ENCODE data around the gene DHH.

Gene DHH

GRCh38 chr12:49057888-49058287 lies 36.7 kb downstream of the DHH start:
- Histone ChIP-seq H3K4me3 (ENCODE audit: low read length) (peak overlapping the region; percentile 17), H2BK5ac (ENCODE audit: low read length) (no peak overlapping the region), H3K27me3 (ENCODE audit: insufficient read depth, low read length, poor library complexity) (no peaks in the 10 kb centered on the region), H3K4me1 (ENCODE audit: control insufficient read depth, low read depth, low read length) (peaks cover 10% of the 10 kb centered on the region), H2BK15ac (replicated peaks; ENCODE audit: low read depth) (no peak overlapping the region), H4K5ac (ENCODE audit: low read length) (no peak overlapping the region), H3K56ac (ENCODE audit: low read length) (peak overlapping the region; percentile 68), H3K4me2 (ENCODE audit: low read length) (peak overlapping the region; percentile 97), H2BK120ac (ENCODE audit: low read depth, low read length) (no peak overlapping the region), H3K27ac (ENCODE audit: low read depth, low read length) (no peak overlapping the region), H2AK5ac (ENCODE audit: low read length) (no peak overlapping the region), H3K4ac (ENCODE audit: low read depth, low read length) (no peak overlapping the region), H3K36me3 (ENCODE audit: control insufficient read depth, insufficient read depth, low read length) (peaks cover 11% of the 10 kb centered on the region), H4K8ac (ENCODE audit: low read depth, low read length) (no peak overlapping the region), H3K79me2 (ENCODE audit: control insufficient read depth, insufficient read depth, low read length) (peaks cover 68% of the 10 kb centered on the region), H3K23ac (ENCODE audit: low read length) (no peak overlapping the region), H3K9ac (ENCODE audit: low read length) (peak overlapping the region; percentile 97), H3K79me1 (ENCODE audit: low read length) (peaks cover 30% of the 10 kb centered on the region), H3K18ac (ENCODE audit: low read length) (no peak overlapping the region)
- no CpG with 5 or more reads among the region's 4 CpGs for WGBS (ENCODE audit: extremely low coverage, insufficient coverage, low lambda C conversion rate)
- no peak for DNase-seq

DNA sequence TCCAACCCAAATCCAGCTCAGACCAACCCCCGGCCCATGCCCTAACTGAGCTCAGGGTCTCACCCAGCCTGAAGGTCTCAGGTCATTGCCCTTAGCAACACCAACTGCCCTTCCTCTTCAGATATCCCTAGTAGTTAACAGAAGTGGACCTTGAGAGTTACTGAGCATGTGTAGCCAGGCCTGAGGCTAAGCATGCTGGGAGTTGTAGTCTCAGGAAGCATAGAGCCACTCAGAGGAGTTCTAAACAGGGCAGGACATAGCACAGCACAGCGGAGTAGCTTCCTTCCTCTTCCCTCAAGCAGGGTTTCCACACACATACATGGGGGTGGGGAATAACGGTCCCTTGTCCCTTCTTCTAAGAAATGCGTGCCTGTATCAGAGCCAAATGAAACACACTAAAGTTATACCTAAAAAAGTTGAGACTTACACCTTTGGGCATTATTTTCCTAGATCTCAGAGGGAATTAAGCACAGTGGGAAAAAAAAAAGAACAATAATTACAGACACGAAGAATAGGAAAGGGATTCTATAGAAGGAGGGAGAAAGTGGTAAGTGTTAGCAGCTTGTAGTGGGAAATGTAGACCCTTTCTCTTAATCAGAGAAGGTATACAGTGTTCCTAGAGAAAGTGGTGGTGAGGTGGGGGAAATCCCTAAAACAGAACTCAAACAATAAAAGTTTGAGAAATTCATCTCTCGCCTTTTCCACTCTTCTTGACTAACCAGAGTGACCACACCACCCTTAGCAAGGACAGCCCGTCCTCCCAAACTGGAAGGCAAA lies 38.4 kb downstream of the DHH start:
- no peak overlapping the region for H3K18ac ChIP-seq (ENCODE audit: low read length)
- no peak overlapping the region for H4K5ac ChIP-seq (ENCODE audit: low read length)
- no peak overlapping the region for H3K4me3 ChIP-seq (ENCODE audit: low read length)
- no peak overlapping the region for H3K27ac ChIP-seq (ENCODE audit: low read depth, low read length)
- H3K79me2 ChIP-seq (ENCODE audit: control insufficient read depth, insufficient read depth, low read length), result peaks cover 68% of the 10 kb centered on the region
- H3K4me2 ChIP-seq (ENCODE audit: low read length), result no peak overlapping the region
- peaks cover 8% of the 10 kb centered on the region for H3K4me1 ChIP-seq (ENCODE audit: control insufficient read depth, low read depth, low read length)
- H3K4ac ChIP-seq (ENCODE audit: low read depth, low read length), result no peak overlapping the region
- H3K79me1 ChIP-seq (ENCODE audit: low read length), result peaks cover 33% of the 10 kb centered on the region
- H3K9ac ChIP-seq (ENCODE audit: low read length), result peak overlapping the region; percentile 22
- no peak overlapping the region for H2AK5ac ChIP-seq (ENCODE audit: low read length)
- no peak overlapping the region for H2BK5ac ChIP-seq (ENCODE audit: low read length)
- peaks cover 19% of the 10 kb centered on the region for H3K36me3 ChIP-seq (ENCODE audit: control insufficient read depth, insufficient read depth, low read length)
- no peaks in the 10 kb centered on the region for H3K27me3 ChIP-seq (ENCODE audit: insufficient read depth, low read length, poor library complexity)
- no CpG with 5 or more reads among the region's 7 CpGs for WGBS (ENCODE audit: extremely low coverage, insufficient coverage, low lambda C conversion rate)
- no peak overlapping the region for H4K8ac ChIP-seq (ENCODE audit: low read depth, low read length)
- peak; percentile 88 for DNase-seq
- H3K56ac ChIP-seq (ENCODE audit: low read length), result no peak overlapping the region
- H2BK15ac ChIP-seq (replicated peaks; ENCODE audit: low read depth), result no peak overlapping the region
- no peak overlapping the region for H2BK120ac ChIP-seq (ENCODE audit: low read depth, low read length)
- H3K23ac ChIP-seq (ENCODE audit: low read length), result no peak overlapping the region

GRCh38 chr12:49055092-49055491 lies 39.5 kb downstream of the DHH start:
- no peak overlapping the region for H2BK120ac ChIP-seq (ENCODE audit: low read depth, low read length)
- WGBS (ENCODE audit: extremely low coverage, insufficient coverage, low lambda C conversion rate), result no CpG with 5 or more reads among the region's 4 CpGs
- H4K5ac ChIP-seq (ENCODE audit: low read length), result no peak overlapping the region
- H2BK15ac ChIP-seq (replicated peaks; ENCODE audit: low read depth), result no peak overlapping the region
- H3K79me1 ChIP-seq (ENCODE audit: low read length), result peaks cover 34% of the 10 kb centered on the region
- H3K36me3 ChIP-seq (ENCODE audit: control insufficient read depth, insufficient read depth, low read length), result peaks cover 27% of the 10 kb centered on the region
- peaks cover 8% of the 10 kb centered on the region for H3K4me1 ChIP-seq (ENCODE audit: control insufficient read depth, low read depth, low read length)
- no peak overlapping the region for H3K23ac ChIP-seq (ENCODE audit: low read length)
- no peak overlapping the region for H4K8ac ChIP-seq (ENCODE audit: low read depth, low read length)
- no peak overlapping the region for H3K4ac ChIP-seq (ENCODE audit: low read depth, low read length)
- H3K4me2 ChIP-seq (ENCODE audit: low read length), result no peak overlapping the region
- H3K4me3 ChIP-seq (ENCODE audit: low read length), result no peak overlapping the region
- no peaks in the 10 kb centered on the region for H3K27me3 ChIP-seq (ENCODE audit: insufficient read depth, low read length, poor library complexity)
- H3K27ac ChIP-seq (ENCODE audit: low read depth, low read length), result no peak overlapping the region
- H3K9ac ChIP-seq (ENCODE audit: low read length), result no peak overlapping the region
- H3K79me2 ChIP-seq (ENCODE audit: control insufficient read depth, insufficient read depth, low read length), result peaks cover 65% of the 10 kb centered on the region
- no peak overlapping the region for H2BK5ac ChIP-seq (ENCODE audit: low read length)
- H3K56ac ChIP-seq (ENCODE audit: low read length), result no peak overlapping the region
- no peak for DNase-seq
- H3K18ac ChIP-seq (ENCODE audit: low read length), result no peak overlapping the region
- H2AK5ac ChIP-seq (ENCODE audit: low read length), result no peak overlapping the region

- no peak for DNase-seq
- peaks cover 34% of the 10 kb centered on the region for H3K79me1 ChIP-seq (ENCODE audit: low read length)
- no peak overlapping the region for H3K27ac ChIP-seq (ENCODE audit: low read depth, low read length)
- no peaks in the 10 kb centered on the region for H3K27me3 ChIP-seq (ENCODE audit: insufficient read depth, low read length, poor library complexity)
- peaks cover 27% of the 10 kb centered on the region for H3K36me3 ChIP-seq (ENCODE audit: control insufficient read depth, insufficient read depth, low read length)
- peaks cover 59% of the 10 kb centered on the region for H3K79me2 ChIP-seq (ENCODE audit: control insufficient read depth, insufficient read depth, low read length)
- H2BK120ac ChIP-seq (ENCODE audit: low read depth, low read length), result no peak overlapping the region
- no CpG with 5 or more reads among the region's 10 CpGs for WGBS (ENCODE audit: extremely low coverage, insufficient coverage, low lambda C conversion rate)
- H2BK5ac ChIP-seq (ENCODE audit: low read length), result no peak overlapping the region
- no peak overlapping the region for H3K4me2 ChIP-seq (ENCODE audit: low read length)
- no peak overlapping the region for H2BK15ac ChIP-seq (replicated peaks; ENCODE audit: low read depth)
- no peak overlapping the region for H3K9ac ChIP-seq (ENCODE audit: low read length)
- H2AK5ac ChIP-seq (ENCODE audit: low read length), result no peak overlapping the region
- no peak overlapping the region for H3K4ac ChIP-seq (ENCODE audit: low read depth, low read length)
- peaks cover 8% of the 10 kb centered on the region for H3K4me1 ChIP-seq (ENCODE audit: control insufficient read depth, low read depth, low read length)
- no peak overlapping the region for H4K8ac ChIP-seq (ENCODE audit: low read depth, low read length)
- H4K5ac ChIP-seq (ENCODE audit: low read length), result no peak overlapping the region
- H3K56ac ChIP-seq (ENCODE audit: low read length), result no peak overlapping the region
- H3K23ac ChIP-seq (ENCODE audit: low read length), result no peak overlapping the region
- H3K4me3 ChIP-seq (ENCODE audit: low read length), result no peak overlapping the region
- H3K18ac ChIP-seq (ENCODE audit: low read length), result no peak overlapping the region
These were observed 40.1 kb downstream of the DHH start for GRCh38 chr12:49054524-49054923.

GRCh38 chr12:49054096-49054495 lies 40.5 kb downstream of the DHH start:
- H3K27ac ChIP-seq (ENCODE audit: low read depth, low read length), result no peak overlapping the region
- no peak overlapping the region for H2BK15ac ChIP-seq (replicated peaks; ENCODE audit: low read depth)
- no peak overlapping the region for H3K4ac ChIP-seq (ENCODE audit: low read depth, low read length)
- peaks cover 28% of the 10 kb centered on the region for H3K36me3 ChIP-seq (ENCODE audit: control insufficient read depth, insufficient read depth, low read length)
- H4K8ac ChIP-seq (ENCODE audit: low read depth, low read length), result no peak overlapping the region
- DNase-seq, result no peak
- H2AK5ac ChIP-seq (ENCODE audit: low read length), result no peak overlapping the region
- H3K23ac ChIP-seq (ENCODE audit: low read length), result no peak overlapping the region
- H2BK120ac ChIP-seq (ENCODE audit: low read depth, low read length), result no peak overlapping the region
- no peak overlapping the region for H3K9ac ChIP-seq (ENCODE audit: low read length)
- H3K4me1 ChIP-seq (ENCODE audit: control insufficient read depth, low read depth, low read length), result peaks cover 8% of the 10 kb centered on the region
- H3K4me3 ChIP-seq (ENCODE audit: low read length), result no peak overlapping the region
- H4K5ac ChIP-seq (ENCODE audit: low read length), result no peak overlapping the region
- peaks cover 34% of the 10 kb centered on the region for H3K79me1 ChIP-seq (ENCODE audit: low read length)
- H3K18ac ChIP-seq (ENCODE audit: low read length), result no peak overlapping the region
- no peaks in the 10 kb centered on the region for H3K27me3 ChIP-seq (ENCODE audit: insufficient read depth, low read length, poor library complexity)
- H3K4me2 ChIP-seq (ENCODE audit: low read length), result no peak overlapping the region
- H2BK5ac ChIP-seq (ENCODE audit: low read length), result no peak overlapping the region
- no CpG with 5 or more reads among the region's 5 CpGs for WGBS (ENCODE audit: extremely low coverage, insufficient coverage, low lambda C conversion rate)
- H3K56ac ChIP-seq (ENCODE audit: low read length), result no peak overlapping the region
- H3K79me2 ChIP-seq (ENCODE audit: control insufficient read depth, insufficient read depth, low read length), result peaks cover 55% of the 10 kb centered on the region
